ENCODE data around the gene QKI.

The QKI gene

GRCh38 chr6:163446549-163446948 is 32.0 kb downstream of the QKI start:
- TF ChIP-seq CTCF (conservative IDR thresholded peaks at IDR 0.05; ENCODE audit: low read length): no peak
- TF ChIP-seq EZH2phosphoT487 (IDR thresholded peaks at IDR 0.05; ENCODE audit: borderline replicate concordance): no peak
- no peaks in the 10 kb centered on the region for H3K79me2 ChIP-seq (ENCODE audit: insufficient read depth, low read length)

GRCh38 chr6:163449076-163449475 is 34.6 kb downstream of the QKI start:
- no peaks in the 10 kb centered on the region for H4K20me1 ChIP-seq (ENCODE audit: insufficient read depth, low read length, poor library complexity, severe bottlenecking)
- TF ChIP-seq EZH2phosphoT487 (IDR thresholded peaks at IDR 0.05; ENCODE audit: borderline replicate concordance) (no peak), CTCF (conservative IDR thresholded peaks at IDR 0.05; ENCODE audit: low read length) (no peak)
- no peak overlapping the region for H3K9ac ChIP-seq (ENCODE audit: low read depth, low read length, poor library complexity, severe bottlenecking)

More at GRCh38 chr6:163446549-163446948, 32.0 kb downstream of the QKI start:
- H4K20me1 ChIP-seq (ENCODE audit: insufficient read depth, low read length, poor library complexity, severe bottlenecking): no peaks in the 10 kb centered on the region
- H3K36me3 ChIP-seq (ENCODE audit: insufficient read depth, low read length): no peaks in the 10 kb centered on the region
- no peaks in the 10 kb centered on the region for H3F3A ChIP-seq (ENCODE audit: low read depth)
- H3K9me3 ChIP-seq (ENCODE audit: insufficient read depth, low read depth, low read length): no peaks in the 10 kb centered on the region
- H3K9ac ChIP-seq (ENCODE audit: low read depth, low read length, poor library complexity, severe bottlenecking): no peak overlapping the region
- H3K9me2 ChIP-seq (replicated peaks; ENCODE audit: low read depth, low read length): no peaks in the 10 kb centered on the region
- no peak overlapping the region for H3K4me2 ChIP-seq (ENCODE audit: low read depth, low read length, poor library complexity, severe bottlenecking)
- no peaks in the 10 kb centered on the region for H3K27me3 ChIP-seq (ENCODE audit: insufficient read depth, low read length, poor library complexity, severe bottlenecking)
- no peaks in the 10 kb centered on the region for H3K4me1 ChIP-seq (ENCODE audit: insufficient read depth, low read length, poor library complexity, severe bottlenecking)
- H2AFZ ChIP-seq (ENCODE audit: low read length): no peak overlapping the region
- no peak overlapping the region for H3K4me3 ChIP-seq (ENCODE audit: low read length, poor library complexity, severe bottlenecking)

GRCh38 chr6:163454425-163454824 is 39.9 kb downstream of the QKI start:
- Histone ChIP-seq H3K36me3 (ENCODE audit: insufficient read depth, low read length) (no peaks in the 10 kb centered on the region), H3K27me3 (ENCODE audit: insufficient read depth, low read length, poor library complexity, severe bottlenecking) (no peaks in the 10 kb centered on the region), H3K4me1 (ENCODE audit: insufficient read depth, low read length, poor library complexity, severe bottlenecking) (no peaks in the 10 kb centered on the region), H3K4me2 (ENCODE audit: low read depth, low read length, poor library complexity, severe bottlenecking) (no peak overlapping the region), H3K79me2 (ENCODE audit: insufficient read depth, low read length) (no peaks in the 10 kb centered on the region), H3K9ac (ENCODE audit: low read depth, low read length, poor library complexity, severe bottlenecking) (no peak overlapping the region), H3K9me3 (ENCODE audit: insufficient read depth, low read depth, low read length) (no peaks in the 10 kb centered on the region), H3F3A (ENCODE audit: low read depth) (no peaks in the 10 kb centered on the region), H3K4me3 (ENCODE audit: low read length, poor library complexity, severe bottlenecking) (no peak overlapping the region), H2AFZ (ENCODE audit: low read length) (no peak overlapping the region), H4K20me1 (ENCODE audit: insufficient read depth, low read length, poor library complexity, severe bottlenecking) (no peaks in the 10 kb centered on the region), H3K9me2 (replicated peaks; ENCODE audit: low read depth, low read length) (no peaks in the 10 kb centered on the region)
- TF ChIP-seq EZH2phosphoT487 (IDR thresholded peaks at IDR 0.05; ENCODE audit: borderline replicate concordance): no peak
- TF ChIP-seq CTCF (conservative IDR thresholded peaks at IDR 0.05; ENCODE audit: low read length): no peak

More at GRCh38 chr6:163449076-163449475, 34.6 kb downstream of the QKI start:
- Histone ChIP-seq H3K36me3 (ENCODE audit: insufficient read depth, low read length) (no peaks in the 10 kb centered on the region), H3F3A (ENCODE audit: low read depth) (no peaks in the 10 kb centered on the region), H3K9me3 (ENCODE audit: insufficient read depth, low read depth, low read length) (no peaks in the 10 kb centered on the region), H3K4me2 (ENCODE audit: low read depth, low read length, poor library complexity, severe bottlenecking) (no peak overlapping the region), H3K9me2 (replicated peaks; ENCODE audit: low read depth, low read length) (no peaks in the 10 kb centered on the region), H3K79me2 (ENCODE audit: insufficient read depth, low read length) (no peaks in the 10 kb centered on the region), H3K27me3 (ENCODE audit: insufficient read depth, low read length, poor library complexity, severe bottlenecking) (no peaks in the 10 kb centered on the region), H3K4me1 (ENCODE audit: insufficient read depth, low read length, poor library complexity, severe bottlenecking) (no peaks in the 10 kb centered on the region), H2AFZ (ENCODE audit: low read length) (no peak overlapping the region), H3K4me3 (ENCODE audit: low read length, poor library complexity, severe bottlenecking) (no peak overlapping the region)
